HS-5 (cell line): Measurements from ENCODE around the gene H6PD.

Source experiments
- DNase-seq: peaks from one replicate; pipeline ENCODE4 v3.0.0-alpha.2; 2012; ENCODE audit warnings: low read depth

The H6PD gene

GRCh38 chr1:9207715-9208114, 26.9 kb upstream of the H6PD start:
- DNase-seq: no peak

DNA sequence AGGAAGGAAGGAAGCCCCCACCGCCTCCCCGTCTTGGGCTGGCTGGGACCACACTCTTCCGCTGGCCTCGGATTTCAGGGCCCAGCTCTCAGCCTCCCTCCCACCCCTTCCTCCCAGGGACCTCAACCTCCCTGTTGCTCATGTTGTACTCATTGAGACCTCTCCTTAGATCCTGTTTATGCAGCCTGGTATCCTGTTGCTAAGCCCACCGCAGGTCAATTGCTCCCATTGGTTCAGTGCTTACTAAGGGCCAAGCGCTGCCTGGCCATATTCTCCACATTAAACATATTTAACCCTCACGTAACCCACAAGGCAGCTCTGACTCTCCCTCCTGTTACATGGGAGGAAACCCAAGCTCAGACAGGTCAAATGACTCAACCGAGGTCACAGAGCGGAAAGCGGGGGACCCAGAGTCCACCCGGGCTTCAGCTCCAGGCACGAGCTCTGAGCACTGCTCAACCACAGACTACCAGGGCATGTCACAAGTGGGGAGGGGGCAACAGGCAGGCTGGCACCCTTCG, 23.2 kb upstream of the H6PD start:
- DNase-seq: no peak

- DNase-seq: no peak
These were observed 21.8 kb upstream of the H6PD start for GRCh38 chr1:9212735-9213134.

GRCh38 chr1:9213956-9214355, 20.6 kb upstream of the H6PD start:
- DNase-seq: no peak

DNA sequence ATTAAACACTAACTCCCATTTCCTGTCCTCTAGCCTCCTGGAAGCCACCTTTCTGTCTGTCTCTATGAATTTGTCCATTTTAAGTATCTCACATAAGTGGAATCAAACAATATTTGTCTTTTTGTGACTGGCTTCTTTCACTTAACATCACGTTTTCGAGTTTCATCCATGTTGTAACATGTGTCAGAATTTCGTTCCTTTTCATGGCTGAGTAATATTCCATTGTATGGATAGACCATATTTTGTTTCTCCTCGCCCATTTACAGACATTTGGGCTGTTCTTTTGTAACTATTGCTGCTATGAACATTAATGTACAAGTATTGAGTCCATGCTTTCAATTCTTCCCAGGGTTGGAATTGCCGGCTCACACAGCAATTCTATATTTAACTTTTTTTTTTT, 15.7 kb upstream of the H6PD start:
- DNase-seq: no peak

DNA sequence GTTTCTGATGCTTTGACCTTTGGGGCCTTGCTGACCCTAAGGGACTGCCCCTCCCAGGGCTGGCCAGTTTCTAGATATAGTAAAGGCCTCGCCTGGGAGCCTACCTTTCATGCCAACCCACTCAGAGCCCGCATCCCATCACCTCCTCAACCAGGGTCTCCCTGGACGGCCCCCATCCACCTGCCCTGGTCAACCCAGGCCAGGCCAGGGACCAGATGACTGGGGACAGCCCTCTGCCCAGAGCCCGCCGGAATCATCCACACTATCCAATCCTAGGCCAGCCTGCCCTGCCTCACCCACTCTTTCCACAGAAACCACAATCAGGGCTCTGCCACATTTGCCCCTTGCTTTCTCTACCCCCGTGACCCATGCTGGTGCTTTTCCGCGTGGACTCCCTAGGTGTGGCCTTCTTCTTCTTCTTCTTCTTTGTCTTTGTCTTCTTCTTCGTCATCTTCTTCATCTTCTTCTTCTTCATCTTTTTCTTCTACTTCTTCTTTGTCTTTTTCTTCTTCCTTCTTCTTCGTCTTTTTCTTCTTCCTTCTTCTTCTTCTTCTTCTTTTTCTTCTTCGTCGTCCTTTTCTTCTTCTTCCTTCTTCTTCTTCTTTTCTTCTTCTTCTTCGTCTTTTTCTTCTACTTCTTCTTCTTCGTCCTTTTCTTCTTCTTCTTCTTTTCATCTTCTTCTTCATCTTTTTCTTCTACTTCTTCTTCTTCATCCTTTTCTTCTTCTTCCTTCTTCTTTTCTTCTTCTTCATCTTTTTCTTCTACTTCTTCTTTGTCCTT, 11.5 kb upstream of the H6PD start:
- DNase-seq: no peak

DNA sequence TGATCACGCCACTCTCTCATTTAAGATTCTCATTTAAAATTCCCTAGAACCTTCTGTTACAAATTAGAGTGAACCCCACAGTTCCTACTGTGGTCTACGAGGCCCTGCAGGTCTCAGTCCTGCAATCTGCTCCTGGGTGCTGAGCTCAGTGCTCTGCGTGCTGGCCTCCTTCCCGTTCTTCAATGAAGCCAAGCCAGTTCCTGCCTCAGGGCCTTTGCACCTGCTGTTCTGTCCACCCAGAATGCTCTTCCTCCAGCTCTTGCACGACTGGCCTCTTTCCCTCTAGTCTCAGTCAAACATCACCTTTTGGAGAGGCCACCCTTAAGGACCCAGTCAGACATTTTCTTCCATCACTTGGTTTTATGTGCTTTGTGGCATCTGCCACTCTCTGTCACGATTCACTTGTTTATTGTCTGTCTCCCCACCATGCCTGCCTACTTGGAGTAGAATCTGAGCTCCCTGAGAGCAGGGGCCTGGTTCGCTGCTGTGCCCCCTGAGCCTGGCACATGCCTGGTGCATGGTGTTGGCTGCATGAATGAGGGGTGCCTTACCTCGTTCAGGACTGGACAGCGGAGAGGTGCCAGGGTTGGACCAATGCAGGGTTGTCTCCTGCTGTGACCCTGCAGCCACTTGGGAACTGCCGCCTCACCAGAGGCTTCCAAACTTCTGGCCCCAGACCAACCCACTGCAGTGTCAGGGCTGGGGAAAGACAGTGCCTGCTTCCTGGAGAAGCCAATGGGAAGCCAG, 9.7 kb upstream of the H6PD start:
- DNase-seq: no peak

DNA sequence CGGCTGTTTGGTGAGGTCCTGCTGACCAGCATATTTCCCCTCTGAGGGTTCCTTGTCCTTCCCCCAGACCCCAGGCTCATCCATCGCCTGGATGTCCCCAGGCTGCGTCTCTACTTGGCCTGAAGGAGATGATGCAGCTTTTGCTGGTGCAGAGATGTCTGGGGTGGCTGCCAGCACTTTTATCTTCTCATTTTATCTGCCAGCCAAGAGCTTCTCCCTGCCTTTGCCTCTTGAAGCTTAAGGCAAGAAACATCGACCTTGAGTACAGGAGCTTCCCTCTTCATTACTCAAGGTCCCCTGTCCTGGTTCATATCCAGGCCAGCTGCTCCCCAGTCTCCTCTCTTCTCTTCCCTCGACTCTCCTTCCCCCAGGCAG, 9.2 kb upstream of the H6PD start:
- DNase-seq: no peak

DNA sequence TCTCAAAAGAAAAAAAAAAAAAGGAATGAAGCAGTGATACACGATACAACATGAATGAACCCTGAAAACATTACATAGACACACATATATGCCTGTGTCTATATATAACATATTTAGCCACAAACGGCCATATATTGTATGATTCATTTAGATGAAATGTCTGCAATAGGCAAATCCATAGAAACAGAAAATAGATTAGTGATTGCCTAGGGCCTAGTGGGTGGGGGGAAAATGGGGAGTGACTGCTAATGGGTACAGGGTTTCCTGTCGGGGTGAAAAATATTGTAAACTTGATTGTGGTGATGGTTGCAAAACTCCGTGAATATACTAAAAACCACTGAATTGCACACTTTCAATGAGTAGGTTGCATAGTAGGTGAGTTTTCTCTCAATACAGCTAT, 6.0 kb upstream of the H6PD start:
- DNase-seq: no peak

GRCh38 chr1:9229549-9229948, 5.0 kb upstream of the H6PD start:
- DNase-seq: no peak

- no peak for DNase-seq
These were observed 3.6 kb upstream of the H6PD start for GRCh38 chr1:9230869-9231533.

- no peak for DNase-seq
These were observed 2.8 kb upstream of the H6PD start for GRCh38 chr1:9231648-9232332.

- no peak for DNase-seq
These were observed 1.2 kb upstream of the H6PD start for GRCh38 chr1:9233241-9233941.

DNA sequence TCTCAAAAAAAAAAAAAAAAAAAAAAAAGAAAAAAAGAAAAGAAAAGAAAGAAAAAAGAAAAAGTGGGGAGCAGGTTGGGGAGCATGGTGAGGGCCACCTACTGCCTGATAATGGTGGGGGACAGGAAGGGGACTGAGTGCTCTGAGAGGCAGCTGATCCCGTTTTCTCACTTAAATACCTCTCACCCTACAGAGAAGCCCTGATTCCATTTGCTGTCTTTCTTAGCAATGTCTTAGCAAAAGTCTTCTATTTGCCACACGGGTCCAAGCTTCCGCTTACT, 692 bp upstream of the H6PD start:
- no peak for DNase-seq

- DNase-seq: no peak
These were observed 504 bp downstream of the H6PD start for GRCh38 chr1:9235096-9235459.

DNA sequence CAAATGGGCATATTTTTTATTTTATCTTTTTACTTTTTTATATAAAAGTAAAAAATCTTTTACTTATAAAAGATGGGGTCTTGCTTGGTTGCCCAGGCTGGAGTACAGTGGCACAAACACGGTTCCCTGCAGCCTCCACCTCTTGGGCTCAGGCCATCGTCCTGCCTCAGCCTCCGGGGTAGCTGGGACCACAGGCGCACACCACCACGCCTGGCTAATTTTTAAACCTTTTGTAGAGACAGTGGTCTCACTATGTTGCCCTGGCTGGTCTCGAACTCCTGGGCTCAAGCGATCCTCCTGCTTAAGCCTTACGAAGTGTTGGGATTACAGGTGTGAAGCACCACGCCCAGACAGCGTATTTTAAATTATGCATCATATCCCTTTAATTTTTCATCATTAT, 986 bp downstream of the H6PD start:
- no peak for DNase-seq

DNA sequence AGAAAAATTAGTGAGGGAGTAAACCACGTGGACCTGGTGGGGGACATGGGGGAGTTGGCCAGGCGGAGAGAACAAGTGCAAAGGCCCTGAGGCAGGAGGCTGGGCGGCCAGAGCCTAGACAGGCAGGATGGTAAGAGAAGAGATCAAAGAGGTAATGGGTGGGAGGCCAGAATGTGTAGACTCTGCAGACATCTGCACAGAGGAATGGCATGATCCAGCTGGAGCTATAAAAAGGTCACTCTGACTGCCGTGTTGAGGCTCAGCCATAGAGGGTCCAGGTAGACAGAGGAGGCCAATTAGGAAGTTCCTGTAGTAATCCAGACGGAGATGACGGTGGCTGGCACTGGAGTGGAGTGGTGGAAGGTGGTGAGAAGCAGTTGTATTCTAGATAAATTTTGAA, 3.6 kb downstream of the H6PD start:
- no peak for DNase-seq

- no peak for DNase-seq
These were observed 4.0 kb downstream of the H6PD start for GRCh38 chr1:9238550-9238949.

- DNase-seq: no peak
These were observed 5.2 kb downstream of the H6PD start for GRCh38 chr1:9239622-9240401.

DNA sequence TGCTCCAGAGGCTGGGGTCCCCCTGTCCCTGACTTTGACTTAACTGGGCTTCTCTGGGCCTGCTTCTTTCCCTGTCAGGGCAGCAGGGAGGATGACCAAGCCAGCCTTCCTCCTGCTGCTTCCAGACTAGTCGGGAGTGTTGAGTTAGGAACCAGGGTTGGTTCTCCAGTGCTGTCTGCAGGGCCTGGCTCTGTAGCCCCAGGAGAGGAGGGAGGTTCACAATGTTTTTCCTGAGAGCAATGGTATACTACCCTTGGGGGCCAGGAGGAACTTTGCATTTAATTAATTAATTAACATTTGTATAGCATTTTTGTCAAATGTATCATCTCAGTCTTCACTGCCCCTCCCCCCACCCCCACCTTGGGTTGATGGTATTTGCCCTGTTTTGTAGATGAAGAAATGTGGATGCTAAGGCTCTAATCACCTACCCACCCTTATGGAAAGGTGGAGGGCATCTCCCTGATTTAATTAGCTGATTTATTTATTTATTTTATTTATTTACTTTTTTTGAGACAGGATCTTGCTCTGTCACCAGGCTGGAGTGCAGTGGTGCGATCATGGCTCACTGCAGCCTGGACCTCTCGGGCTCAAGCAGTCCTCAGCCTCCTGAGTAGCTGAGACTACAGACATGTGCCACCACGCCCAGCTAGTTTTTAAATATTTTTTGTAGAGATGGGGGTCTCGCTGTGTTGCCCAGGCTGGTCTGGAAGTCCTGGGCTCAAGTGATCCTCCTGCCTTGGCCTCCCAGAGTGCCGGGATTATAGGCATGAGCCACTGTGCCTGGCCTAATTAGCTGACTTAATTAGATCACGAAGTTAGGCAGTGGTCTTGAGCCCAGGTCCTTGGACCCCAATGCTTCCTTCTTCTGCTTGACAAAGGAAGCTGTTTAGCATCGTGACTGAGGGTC, 6.6 kb downstream of the H6PD start:
- DNase-seq: no peak
